Karpas-422 (cell line): ENCODE measurements around the gene MYOF. TPM values are rescaled to one million over a fixed set of nuclear protein-coding genes. Genes with fewer than 3 reads are reported as not detected.
"Not testable (repeated sequence)": the region's sequence is repeated elsewhere in the genome, so short reads cannot be mapped to it uniquely, and the experiment has no call there.

ENCODE experiments used
- DNase-seq: peaks from one replicate; pipeline ENCODE4 v3.0.0-alpha.2; 2015
- H2AFZ ChIP-seq: fragments of 200-600 bp; sonication (generic); 2 replicates; pipeline ENCODE4 v1.6.1; 2014; ENCODE audit warnings: antibody characterized with exemption, low read length, mixed read lengths
- H3K27ac ChIP-seq: fragments of 200-600 bp; sonication (generic); 2 replicates; pipeline ENCODE4 v1.5.1; 2014; ENCODE audit warnings: mild to moderate bottlenecking, low read length, moderate library complexity
- H3K27me3 ChIP-seq: fragments of 200-600 bp; sonication (generic); 2 replicates; pipeline ENCODE4 v1.6.1; 2014; ENCODE audit warnings: low read length, mixed read lengths
- H3K36me3 ChIP-seq: fragments of 200-600 bp; sonication (generic); 2 replicates; pipeline ENCODE4 v1.6.1; 2014; ENCODE audit warnings: low read length, mixed read lengths; ENCODE audit not compliant: insufficient read depth
- H3K4me1 ChIP-seq: fragments of 200-600 bp; sonication (generic); 2 replicates; pipeline ENCODE4 v1.6.1; 2014; ENCODE audit warnings: mild to moderate bottlenecking, low read length, mixed read lengths
- H3K4me2 ChIP-seq: fragments of 200-600 bp; sonication (generic); 2 replicates; pipeline ENCODE4 v1.6.1; 2014; ENCODE audit warnings: low read length, low read depth, mild to moderate bottlenecking; ENCODE audit not compliant: poor library complexity, severe bottlenecking
- H3K4me3 ChIP-seq: fragments of 200-600 bp; sonication (generic); 2 replicates; pipeline ENCODE4 v1.5.1; 2014; ENCODE audit warnings: mild to moderate bottlenecking, antibody characterized with exemption, low read length, mixed read lengths
- H3K79me2 ChIP-seq: fragments of 200-600 bp; sonication (generic); 2 replicates; pipeline ENCODE4 v1.6.1; 2014; ENCODE audit warnings: mild to moderate bottlenecking, low read length, mixed read lengths
- H3K9ac ChIP-seq: fragments of 200-600 bp; sonication (generic); 2 replicates; pipeline ENCODE4 v1.6.0; 2014; ENCODE audit warnings: low read length
- H3K9me2 ChIP-seq: fragments of 200-600 bp; sonication (generic), shearing (Covaris generic); replicated peaks from 2 replicates; pipeline ENCODE4 v1.6.0; 2014; ENCODE audit warnings: mild to moderate bottlenecking, low read length, moderate library complexity; ENCODE audit not compliant: insufficient read depth
- H3K9me3 ChIP-seq: fragments of 300-700, 200-600 bp; sonication (generic); 2 replicates; pipeline ENCODE4 v1.6.1; 2014; ENCODE audit warnings: low read length, mixed read lengths
- H4K20me1 ChIP-seq: fragments of 200-600 bp; sonication (generic); 2 replicates; pipeline ENCODE4 v1.6.1; 2014; ENCODE audit warnings: mild to moderate bottlenecking, antibody characterized with exemption, low read length, low read depth; ENCODE audit not compliant: insufficient read depth
- total RNA-seq: library from RNA; depleted of rRNA; stranded (reverse); fragments of >200 nt; shearing (Covaris generic); gene quantifications from 2 replicates; pipeline ENCODE4 v1.2.3, GENCODE V29; 2014; ENCODE audit warnings: low replicate concordance

The MYOF gene
- total RNA-seq, 1 experiment from 2014 or later = 9.2 TPM

DNA sequence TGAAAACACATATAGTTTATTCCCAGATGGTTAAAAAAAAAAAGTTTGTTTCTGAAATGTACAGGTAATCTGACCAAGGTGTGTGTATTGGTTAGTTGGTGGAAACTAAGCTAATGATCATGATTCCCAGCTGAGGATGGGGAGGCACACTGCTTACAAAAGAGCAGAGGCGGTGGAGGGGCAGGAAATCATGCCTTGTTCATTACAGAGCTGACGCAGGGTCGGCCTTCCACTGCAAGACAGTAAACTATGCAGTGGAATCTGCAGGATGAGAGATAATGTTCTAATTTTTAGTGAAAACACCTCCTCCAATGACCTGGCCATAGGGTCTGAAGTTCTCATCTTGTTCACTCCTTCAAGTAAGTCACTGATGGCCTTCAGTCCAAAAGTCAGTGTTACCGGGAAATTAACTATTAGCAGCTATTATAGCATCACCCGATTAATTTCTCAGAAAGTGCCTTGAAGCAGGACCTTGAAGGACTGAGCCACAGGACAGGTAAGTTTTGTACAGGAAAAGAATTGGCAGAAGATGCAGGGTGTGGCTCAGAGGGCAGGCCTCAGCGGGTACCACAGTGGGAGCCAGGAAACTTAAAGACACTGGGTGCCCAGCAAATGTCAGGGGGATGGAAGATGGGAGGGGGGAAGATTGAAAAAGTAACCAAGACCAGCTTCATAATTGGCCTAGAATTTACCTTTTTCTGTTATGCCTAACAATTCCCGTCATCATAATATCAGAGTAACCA, 36.0 kb downstream of the MYOF start:
- Histone ChIP-seq H3K9ac (no peak overlapping the region), H3K4me3 (no peak overlapping the region), H3K9me3 (no peaks in the 10 kb centered on the region), H3K27ac (no peak overlapping the region), H3K27me3 (no peaks in the 10 kb centered on the region), H3K36me3 (no peaks in the 10 kb centered on the region), H3K4me2 (no peak overlapping the region), H3K79me2 (no peaks in the 10 kb centered on the region), H2AFZ (no peak overlapping the region), H3K9me2 (no peaks in the 10 kb centered on the region), H3K4me1 (peaks cover 7% of the 10 kb centered on the region), H4K20me1 (no peaks in the 10 kb centered on the region)
- no peak for DNase-seq

DNA sequence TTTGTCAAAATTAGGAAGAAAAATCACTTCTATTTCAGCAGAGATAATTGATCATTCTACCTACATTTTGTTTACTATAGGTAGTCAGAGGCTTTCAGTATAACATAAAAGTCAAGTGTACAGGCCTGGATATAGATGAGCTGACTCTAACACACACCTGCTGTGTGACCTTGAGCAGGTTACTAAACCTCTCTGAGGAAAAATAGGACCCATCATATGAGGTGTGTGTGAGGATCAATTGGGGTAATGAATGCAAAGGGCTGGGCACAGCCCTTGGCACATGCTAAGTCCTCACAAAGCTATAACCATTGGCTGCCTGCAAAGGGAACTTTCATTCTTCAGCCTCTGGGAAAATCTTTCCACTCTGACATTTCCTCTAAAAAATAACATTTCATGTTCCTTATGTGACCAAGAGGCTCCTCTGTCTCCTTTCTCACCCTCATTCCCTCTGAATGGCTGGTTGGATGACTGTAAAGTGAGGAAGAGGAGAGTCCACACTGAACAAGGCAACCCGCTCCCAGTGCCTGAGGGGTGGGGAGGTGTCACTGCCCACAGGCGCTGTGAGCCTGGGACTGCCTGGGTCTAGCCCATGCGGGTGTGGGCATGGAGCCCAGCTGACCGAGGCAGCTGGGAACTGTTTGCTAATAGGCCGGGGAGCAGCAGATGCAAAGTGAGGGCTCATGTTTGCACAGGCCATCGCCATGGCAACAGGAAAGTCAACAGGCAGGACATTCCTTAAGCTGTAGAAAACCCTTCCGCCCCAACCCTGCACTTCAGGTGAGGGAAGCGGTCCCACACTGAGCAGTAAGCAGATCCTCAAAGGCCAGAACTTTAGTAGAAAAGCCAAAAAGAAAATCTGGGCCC, 36.8 kb downstream of the MYOF start:
- DNase-seq = no peak
- Histone ChIP-seq H3K9ac (no peak overlapping the region), H3K79me2 (no peaks in the 10 kb centered on the region), H3K4me1 (peaks cover 7% of the 10 kb centered on the region), H3K27me3 (no peaks in the 10 kb centered on the region), H4K20me1 (no peaks in the 10 kb centered on the region), H3K9me3 (no peaks in the 10 kb centered on the region), H2AFZ (no peak overlapping the region), H3K4me2 (no peak overlapping the region), H3K4me3 (no peak overlapping the region), H3K9me2 (no peaks in the 10 kb centered on the region), H3K27ac (no peak overlapping the region), H3K36me3 (no peaks in the 10 kb centered on the region)

DNA sequence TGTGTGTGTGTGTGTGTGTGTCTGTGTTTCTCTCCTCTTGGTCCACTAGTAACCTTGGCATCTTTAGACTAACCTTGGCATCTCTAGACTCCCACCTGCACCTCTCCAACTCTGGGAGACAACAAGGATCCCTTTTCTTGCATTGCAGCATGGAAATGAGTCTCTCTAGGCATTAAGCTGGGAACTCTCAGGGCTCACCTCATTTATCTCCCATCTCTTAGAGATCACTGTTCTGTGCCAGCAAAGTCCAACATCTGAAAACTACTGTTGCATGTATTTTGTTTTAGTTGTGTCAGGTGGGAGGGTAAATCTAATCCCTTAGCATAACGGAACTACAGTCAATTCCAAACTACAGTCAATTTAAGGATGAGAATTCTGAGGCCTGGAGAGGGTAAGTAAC, 38.7 kb downstream of the MYOF start:
- Histone ChIP-seq H3K4me1 (peaks cover 7% of the 10 kb centered on the region), H3K4me2 (no peak overlapping the region), H3K9me2 (no peaks in the 10 kb centered on the region), H3K79me2 (no peaks in the 10 kb centered on the region), H3K9me3 (no peaks in the 10 kb centered on the region), H3K36me3 (no peaks in the 10 kb centered on the region), H3K4me3 (no peak overlapping the region), H2AFZ (no peak overlapping the region), H4K20me1 (no peaks in the 10 kb centered on the region), H3K27ac (no peak overlapping the region), H3K27me3 (no peaks in the 10 kb centered on the region), H3K9ac (no peak overlapping the region)
- no peak for DNase-seq

DNA sequence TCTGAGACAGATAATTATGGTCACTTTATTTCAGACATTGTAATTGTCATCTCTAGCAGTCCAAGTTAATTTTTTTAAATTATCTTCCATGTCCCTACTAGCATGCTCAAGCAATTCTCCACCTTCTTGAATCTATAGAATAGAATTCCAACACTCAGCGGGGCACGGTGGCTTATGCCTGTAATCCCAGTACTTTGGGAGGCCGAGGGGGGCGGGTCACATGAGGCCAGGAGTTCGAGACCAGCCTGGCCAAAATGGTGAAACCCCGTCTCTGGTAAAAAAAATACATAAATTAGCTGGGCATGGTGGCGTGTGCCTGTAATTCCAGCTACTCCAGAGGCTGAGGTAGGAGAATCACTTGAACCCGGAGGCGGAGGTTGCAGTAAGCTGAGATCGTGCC, 39.4 kb downstream of the MYOF start:
- not testable (repeated sequence) for H2AFZ ChIP-seq, H3K27me3 ChIP-seq, H3K9me2 ChIP-seq, H4K20me1 ChIP-seq, H3K27ac ChIP-seq, H3K36me3 ChIP-seq, H3K79me2 ChIP-seq, DNase-seq, H3K4me3 ChIP-seq, H3K4me2 ChIP-seq, H3K9ac ChIP-seq, H3K4me1 ChIP-seq, H3K9me3 ChIP-seq

DNA sequence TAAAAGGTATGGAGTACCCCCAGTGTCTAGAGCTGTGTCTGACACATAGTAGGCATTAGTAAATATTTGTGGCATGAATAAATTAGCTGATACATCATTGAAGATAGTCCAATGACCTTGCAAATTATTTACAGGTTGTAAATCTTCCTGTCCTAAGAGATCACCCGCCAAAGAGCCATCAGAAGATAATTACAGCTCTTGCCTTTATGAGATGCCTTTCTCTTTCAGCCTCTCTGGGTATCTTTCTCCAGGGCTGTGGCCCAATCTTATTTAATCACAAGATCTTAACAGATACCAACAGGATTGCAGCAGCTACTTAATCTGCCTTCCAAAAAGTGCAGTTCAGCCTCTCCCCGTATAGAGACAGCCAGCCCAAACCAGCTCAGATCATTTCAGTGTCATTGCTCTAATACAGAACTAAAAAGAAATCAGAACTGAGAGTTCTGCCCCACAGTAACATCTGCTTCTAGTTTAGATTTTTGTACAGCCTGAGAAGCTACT, 41.5 kb downstream of the MYOF start:
- H3K9me3 ChIP-seq = no peaks in the 10 kb centered on the region
- H3K4me1 ChIP-seq = peaks cover 7% of the 10 kb centered on the region
- H3K4me2 ChIP-seq = no peak overlapping the region
- no peak overlapping the region for H3K9ac ChIP-seq
- no peak overlapping the region for H3K27ac ChIP-seq
- H3K36me3 ChIP-seq = no peaks in the 10 kb centered on the region
- H3K4me3 ChIP-seq = no peak overlapping the region
- no peaks in the 10 kb centered on the region for H3K27me3 ChIP-seq
- H3K9me2 ChIP-seq = no peaks in the 10 kb centered on the region
- no peak for DNase-seq
- no peaks in the 10 kb centered on the region for H3K79me2 ChIP-seq
- no peak overlapping the region for H2AFZ ChIP-seq
- H4K20me1 ChIP-seq = no peaks in the 10 kb centered on the region

DNA sequence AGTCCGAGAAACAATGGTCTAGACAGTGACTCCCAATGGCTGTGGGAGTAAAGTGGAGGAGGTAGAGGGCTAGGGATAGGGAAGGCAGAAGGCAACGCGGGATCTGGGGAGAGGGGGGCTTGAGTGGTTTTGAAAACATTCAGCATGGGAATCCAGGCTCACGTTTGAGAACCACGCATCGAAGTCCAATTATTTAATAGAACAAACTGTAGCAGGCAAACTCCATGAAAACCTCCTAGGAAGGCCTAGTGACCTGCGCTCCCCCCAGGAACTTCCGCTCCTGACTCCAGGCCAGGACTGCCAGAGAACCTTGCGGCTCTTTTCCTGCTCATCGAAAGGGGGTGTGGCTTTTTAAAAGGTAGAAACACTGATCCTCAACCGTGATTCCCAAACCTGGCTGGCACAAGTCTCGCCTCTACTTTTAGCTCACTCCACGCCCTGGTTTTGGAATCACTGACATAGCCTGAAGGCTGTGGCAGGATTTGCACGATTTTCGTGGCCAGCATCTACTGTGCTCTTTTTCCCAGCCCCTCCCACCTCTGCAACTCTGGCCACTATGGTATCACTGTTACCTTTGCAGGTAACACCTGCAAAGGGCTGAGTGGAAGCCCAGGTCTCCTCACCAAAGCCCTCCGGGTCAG, 43.4 kb downstream of the MYOF start:
- H3K79me2 ChIP-seq = no peaks in the 10 kb centered on the region
- no peak overlapping the region for H2AFZ ChIP-seq
- H3K9me2 ChIP-seq = no peaks in the 10 kb centered on the region
- H3K9me3 ChIP-seq = no peaks in the 10 kb centered on the region
- no peak overlapping the region for H3K9ac ChIP-seq
- no peak overlapping the region for H3K4me2 ChIP-seq
- H3K27ac ChIP-seq = no peak overlapping the region
- no peak for DNase-seq
- no peaks in the 10 kb centered on the region for H3K36me3 ChIP-seq
- no peak overlapping the region for H3K4me3 ChIP-seq
- H3K27me3 ChIP-seq = no peaks in the 10 kb centered on the region
- H4K20me1 ChIP-seq = no peaks in the 10 kb centered on the region
- peaks cover 7% of the 10 kb centered on the region for H3K4me1 ChIP-seq

DNA sequence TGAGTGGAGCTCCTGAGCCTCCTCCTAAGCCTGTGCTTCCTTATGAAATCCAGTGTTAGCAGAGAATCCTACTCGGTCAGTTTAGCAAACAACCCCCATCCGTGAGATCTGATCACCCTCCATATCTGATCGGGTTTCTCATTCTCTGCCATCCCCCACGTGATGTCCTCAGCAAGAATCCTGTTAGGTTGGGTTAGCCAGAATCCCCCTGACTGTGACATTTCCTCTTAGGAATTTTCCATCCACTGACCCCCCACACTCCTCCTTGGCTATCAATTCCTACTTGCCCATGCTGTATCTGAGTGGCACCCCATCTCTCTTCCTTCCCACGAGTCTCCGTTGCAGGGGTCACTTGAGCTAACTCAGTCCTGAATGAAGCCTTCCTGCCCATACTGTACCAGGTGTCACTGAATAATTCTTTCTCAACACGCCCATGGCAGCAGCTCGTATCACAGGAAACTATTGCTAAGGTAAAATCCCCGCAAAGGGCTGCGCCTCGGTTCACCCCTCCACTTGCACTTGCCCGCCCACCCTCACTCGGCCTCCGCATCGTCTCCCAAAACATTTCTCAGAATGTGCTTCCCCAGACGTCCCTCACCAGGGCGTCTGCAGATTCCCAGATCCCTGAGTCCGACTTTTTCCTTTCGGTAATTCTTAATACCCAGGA, 44.1 kb downstream of the MYOF start:
- DNase-seq = no peak
- peaks cover 7% of the 10 kb centered on the region for H3K4me1 ChIP-seq
- no peak overlapping the region for H2AFZ ChIP-seq
- no peaks in the 10 kb centered on the region for H3K36me3 ChIP-seq
- no peak overlapping the region for H3K4me3 ChIP-seq
- no peaks in the 10 kb centered on the region for H4K20me1 ChIP-seq
- H3K27ac ChIP-seq = no peak overlapping the region
- H3K27me3 ChIP-seq = no peaks in the 10 kb centered on the region
- H3K9me3 ChIP-seq = no peaks in the 10 kb centered on the region
- no peaks in the 10 kb centered on the region for H3K9me2 ChIP-seq
- H3K9ac ChIP-seq = no peak overlapping the region
- no peaks in the 10 kb centered on the region for H3K79me2 ChIP-seq
- H3K4me2 ChIP-seq = no peak overlapping the region
